HEK293 (cell line): Measurements from ENCODE around the gene GCAT.

ENCODE experiments used
- CTCF ChIA-PET: fragments of 350-600 bp; formaldehyde crosslinking; extraction: SDS; loops from one replicate; lab custom pipeline; 2021; ENCODE audit warnings: antibody characterized with exemption; lab: Yijun Ruan, JAX
- POLR2A ChIA-PET: fragments of 300-600 bp; formaldehyde crosslinking; extraction: SDS; loops from one replicate; lab custom pipeline; 2020; ENCODE audit warnings: antibody characterized with exemption, inconsistent platforms; lab: Yijun Ruan, JAX
- H3K27ac ChIP-seq: fragments of 200-500 bp; sonication (Bioruptor generic); 2 replicates; pipeline ENCODE4 v1.5.1; 2014; ENCODE audit warnings: low read depth, low read length, control low read depth, inconsistent platforms; ENCODE audit errors: extremely low read depth
- H3K36me3 ChIP-seq, 2 experiments: fragments of 200-500 bp in 1 of 2; sonication (Bioruptor generic) in 1 of 2; 1 replicate in 1 of 2; 2 replicates in 1 of 2; pipeline ENCODE4 v1.5.1; 2014 to 2017; ENCODE audit warnings: inconsistent platforms in 2 of 2, low read length in 2 of 2; ENCODE audit not compliant: control insufficient read depth in 2 of 2, insufficient read depth in 1 of 2
- H3K4me1 ChIP-seq: fragments of 200-500 bp; sonication (Bioruptor generic); 2 replicates; pipeline ENCODE4 v1.5.1; 2014; ENCODE audit warnings: mild to moderate bottlenecking, low read length, inconsistent platforms; ENCODE audit not compliant: control insufficient read depth, insufficient read depth
- H3K4me3 ChIP-seq: 2 replicates; pipeline ENCODE4 v1.5.1; 2011; ENCODE audit warnings: low read depth, mild to moderate bottlenecking, control low read depth, low read length, moderate library complexity
- H3K9me3 ChIP-seq: fragments of 200-500 bp; sonication (Bioruptor generic); 2 replicates; pipeline ENCODE4 v1.5.1; 2014; ENCODE audit warnings: low read depth, low read length, inconsistent platforms; ENCODE audit not compliant: control insufficient read depth, insufficient read depth
- AEBP2 ChIP-seq: fragments of 450-650 bp; formaldehyde crosslinking; IDR thresholded peaks from 2 replicates; pipeline ENCODE4 v1.5.1; 2016; ENCODE audit warnings: missing biosample characterization, missing genetic modification characterization, borderline replicate concordance
- CTCF ChIP-seq: fragments of 450-650 bp; formaldehyde crosslinking; IDR thresholded peaks from 2 replicates; pipeline ENCODE4 v1.5.1; 2016; ENCODE audit warnings: missing biosample characterization, missing genetic modification characterization
- ELK4 ChIP-seq: IDR thresholded peaks from 2 replicates; pipeline ENCODE4 v1.6.1; 2011; ENCODE audit warnings: mild to moderate bottlenecking, low read depth, low read length, borderline replicate concordance
- KLF9 ChIP-seq: fragments of 450-650 bp; formaldehyde crosslinking; IDR thresholded peaks from 2 replicates; pipeline ENCODE4 v1.5.1; 2016; ENCODE audit warnings: missing biosample characterization, missing genetic modification characterization, low read depth
- MZF1 ChIP-seq: fragments of 450-650 bp; formaldehyde crosslinking; IDR thresholded peaks from 2 replicates; pipeline ENCODE4 v1.5.1; 2017; ENCODE audit warnings: missing biosample characterization, missing genetic modification characterization, borderline replicate concordance
- PRDM10 ChIP-seq: fragments of 450-650 bp; formaldehyde crosslinking; IDR thresholded peaks from 2 replicates; pipeline ENCODE4 v1.5.1; 2016; ENCODE audit warnings: missing biosample characterization, missing genetic modification characterization
- REST ChIP-seq: fragments of 450-650 bp; formaldehyde crosslinking; IDR thresholded peaks from 2 replicates; pipeline ENCODE4 v1.5.1; 2016; ENCODE audit warnings: missing biosample characterization, missing genetic modification characterization
- ZBTB10 ChIP-seq: fragments of 450-650 bp; formaldehyde crosslinking; IDR thresholded peaks from 2 replicates; pipeline ENCODE4 v1.5.1; 2016; ENCODE audit warnings: missing biosample characterization, missing genetic modification characterization
- ZFP69B ChIP-seq: fragments of 450-650 bp; formaldehyde crosslinking; IDR thresholded peaks from 2 replicates; pipeline ENCODE4 v1.5.1; 2016; ENCODE audit warnings: missing biosample characterization, missing genetic modification characterization
- ZNF174 ChIP-seq: fragments of 450-650 bp; formaldehyde crosslinking; IDR thresholded peaks from 2 replicates; pipeline ENCODE4 v1.5.0; 2017; ENCODE audit warnings: missing biosample characterization, mild to moderate bottlenecking, missing genetic modification characterization
- ZNF211 ChIP-seq: fragments of 450-650 bp; formaldehyde crosslinking; IDR thresholded peaks from 2 replicates; pipeline ENCODE4 v1.5.1; 2016; ENCODE audit warnings: low read depth, missing biosample characterization, missing genetic modification characterization
- ZNF391 ChIP-seq: fragments of 450-650 bp; formaldehyde crosslinking; IDR thresholded peaks from 2 replicates; pipeline ENCODE4 v1.5.1; 2016; ENCODE audit warnings: low read depth, missing biosample characterization, missing genetic modification characterization, borderline replicate concordance
- ZNF433 ChIP-seq: fragments of 450-650 bp; formaldehyde crosslinking; IDR thresholded peaks from 2 replicates; pipeline ENCODE4 v1.5.1; 2016; ENCODE audit warnings: missing biosample characterization, missing genetic modification characterization, low read depth
- ZNF501 ChIP-seq: fragments of 450-650 bp; formaldehyde crosslinking; IDR thresholded peaks from 2 replicates; pipeline ENCODE4 v1.5.1; 2016; ENCODE audit warnings: missing biosample characterization, missing genetic modification characterization
- ZNF530 ChIP-seq: fragments of 450-650 bp; formaldehyde crosslinking; IDR thresholded peaks from 2 replicates; pipeline ENCODE4 v1.5.1; 2016; ENCODE audit warnings: low read depth, missing biosample characterization, missing genetic modification characterization
- ZNF600 ChIP-seq: fragments of 450-650 bp; formaldehyde crosslinking; IDR thresholded peaks from 2 replicates; pipeline ENCODE4 v1.5.1; 2016; ENCODE audit warnings: missing biosample characterization, missing genetic modification characterization
- ZNF626 ChIP-seq: fragments of 450-650 bp; sonication (Bioruptor Pico); formaldehyde crosslinking; IDR thresholded peaks from 2 replicates; pipeline ENCODE4 v1.5.1; 2018; ENCODE audit warnings: missing biosample characterization, missing genetic modification characterization, inconsistent platforms
- ZNF660 ChIP-seq: fragments of 450-650 bp; IDR thresholded peaks from 2 replicates; pipeline ENCODE4 v1.5.1; 2018; ENCODE audit warnings: missing biosample characterization, mild to moderate bottlenecking, missing genetic modification characterization
- ZNF677 ChIP-seq: fragments of 450-650 bp; IDR thresholded peaks from 2 replicates; pipeline ENCODE4 v1.5.0; 2018; ENCODE audit warnings: missing biosample characterization, mild to moderate bottlenecking, missing genetic modification characterization, moderate library complexity
- ZNF701 ChIP-seq: fragments of 450-650 bp; formaldehyde crosslinking; IDR thresholded peaks from 2 replicates; pipeline ENCODE4 v1.5.1; 2016; ENCODE audit warnings: missing biosample characterization, missing genetic modification characterization
- ZSCAN16 ChIP-seq: fragments of 450-650 bp; formaldehyde crosslinking; IDR thresholded peaks from 2 replicates; pipeline ENCODE4 v1.5.1; 2016; ENCODE audit warnings: missing biosample characterization, missing genetic modification characterization

GCAT gene

GRCh38 chr22:37843741-37844089 is 36.0 kb downstream of the GCAT start (continued):
- TF ChIP-seq PRDM10 (no peak), ZNF626 (tag by site-specific recombination) (no peak), ZNF660 (peak; percentile 87), ZBTB10 (no peak), ZNF677 (peak; percentile 31; the same call in 1 of the 2 replicates), ZNF174 (tag by site-specific recombination) (no peak), ZNF600 (no peak), CTCF (tag by site-specific recombination) (no peak), ZNF433 (tag by site-specific recombination) (no peak)

- H3K4me3 ChIP-seq: peak overlapping the region; percentile 14; the same call in 1 of the 2 replicates
- CTCF ChIA-PET: interaction anchor here (0.7 to 2.1 kb wide), 4 partner anchors 18 to 277 kb away, joined by 3 to 7 read pairs (median 4); no protein-coding TSS in a partner anchor
- H3K4me1 ChIP-seq: peaks cover under 1% of the 10 kb centered on the region; the same call in 1 of the 2 replicates
- POLR2A ChIA-PET: interaction anchor here (0.7 to 1.7 kb wide), 16 partner anchors 10 to 1627 kb away, joined by 3 to 24 read pairs (median 6); partner anchors contain the start of genes C22orf23, GCAT, GGA1 and MICALL1
- no peaks in the 10 kb centered on the region for H3K9me3 ChIP-seq
- H3K27ac ChIP-seq: no peak overlapping the region
- peaks cover 9 to 22% of the 10 kb centered on the region in 2 experiments; a peak in 2 of 3 replicates for H3K36me3 ChIP-seq
- no peak for TF ChIP-seq MZF1
- no peak for TF ChIP-seq ZNF501 (tag by site-specific recombination)
- no peak for TF ChIP-seq ZSCAN16 (tag by site-specific recombination)
- no peak for TF ChIP-seq ZNF391 (tag by site-specific recombination)
- no peak for TF ChIP-seq ZNF701
- no peak; the same call in 1 of the 2 replicates for TF ChIP-seq ZFP69B (tag by site-specific recombination)
- no peak for TF ChIP-seq ZNF600
- no peak for TF ChIP-seq ZNF211 (tag by site-specific recombination)
- TF ChIP-seq KLF9 (tag by site-specific recombination): no peak
- no peak for TF ChIP-seq REST (tag by site-specific recombination)
- TF ChIP-seq AEBP2 (tag by site-specific recombination): no peak
- TF ChIP-seq ZNF530 (tag by site-specific recombination): no peak
- no peak for TF ChIP-seq ELK4
These were observed 37.2 kb downstream of the GCAT start for GRCh38 chr22:37844904-37845329.
